Osteoblast (primary cell): ENCODE measurements around the gene TTC28. TPM values are rescaled to one million over a fixed set of nuclear protein-coding genes. Genes with fewer than 3 reads are reported as not detected.
A peak's percentile ranks its signal among the peaks of the same experiment; 100 is the strongest.

Experiments used
- DNase-seq: peaks from one replicate; pipeline ENCODE4 v3.0.0; 2011; ENCODE audit warnings: low spot score, mixed read lengths; ENCODE audit not compliant: insufficient read length; ENCODE audit errors: missing footprints
- H2AFZ ChIP-seq: 2 replicates; pipeline ENCODE4 v1.6.0; 2011; ENCODE audit warnings: mild to moderate bottlenecking, low read length
- H3K27ac ChIP-seq: 2 replicates; pipeline ENCODE4 v1.5.1; 2011; ENCODE audit warnings: mild to moderate bottlenecking, low read depth, low read length, moderate library complexity
- H3K27me3 ChIP-seq: 2 replicates; pipeline ENCODE4 v1.6.0; 2012; ENCODE audit warnings: mild to moderate bottlenecking, control low read depth, inconsistent platforms, low read length, moderate library complexity; ENCODE audit not compliant: insufficient read depth
- H3K36me3 ChIP-seq: 2 replicates; pipeline ENCODE4 v1.5.1; 2011; ENCODE audit warnings: mild to moderate bottlenecking, low read length, control low read depth, moderate library complexity; ENCODE audit not compliant: insufficient read depth
- H3K4me1 ChIP-seq: 2 replicates; pipeline ENCODE4 v1.5.1; 2011; ENCODE audit warnings: mild to moderate bottlenecking, low read length, control low read depth, moderate library complexity; ENCODE audit not compliant: insufficient read depth
- H3K4me2 ChIP-seq: 2 replicates; pipeline ENCODE4 v1.6.0; 2011; ENCODE audit warnings: mild to moderate bottlenecking, low read length; ENCODE audit not compliant: insufficient read depth
- H3K4me3 ChIP-seq: fragments of 200-600 bp; sonication (generic); 3 replicates; pipeline ENCODE4 v1.5.1; 2012; ENCODE audit warnings: mild to moderate bottlenecking, low read length, inconsistent platforms; ENCODE audit not compliant: insufficient read depth
- H3K79me2 ChIP-seq: 2 replicates; pipeline ENCODE4 v1.6.0; 2012; ENCODE audit warnings: mild to moderate bottlenecking, low read length, control low read depth, inconsistent platforms; ENCODE audit not compliant: insufficient read depth
- H3K9me3 ChIP-seq: 2 replicates; pipeline ENCODE4 v1.5.1; 2011; ENCODE audit warnings: low read depth, low read length, control low read depth
- H4K20me1 ChIP-seq: 2 replicates; pipeline ENCODE4 v1.6.0; 2012; ENCODE audit warnings: mild to moderate bottlenecking, low read length, control low read depth; ENCODE audit not compliant: insufficient read depth
- total RNA-seq: library from RNA; depleted of rRNA; stranded (reverse); fragments of >200 nt; gene quantifications from 2 replicates; pipeline ENCODE4 v1.2.3, GENCODE V29; 2012
- TF ChIP-seq, protein P1 (sequence below): IDR thresholded peaks from 2 replicates; pipeline ENCODE4 v1.5.1; 2011; ENCODE audit warnings: mild to moderate bottlenecking, low read depth, low read length, moderate library complexity; ENCODE audit errors: extremely low read depth

TTC28 gene
- total RNA-seq, 1 donor = 48.1 TPM

DNA sequence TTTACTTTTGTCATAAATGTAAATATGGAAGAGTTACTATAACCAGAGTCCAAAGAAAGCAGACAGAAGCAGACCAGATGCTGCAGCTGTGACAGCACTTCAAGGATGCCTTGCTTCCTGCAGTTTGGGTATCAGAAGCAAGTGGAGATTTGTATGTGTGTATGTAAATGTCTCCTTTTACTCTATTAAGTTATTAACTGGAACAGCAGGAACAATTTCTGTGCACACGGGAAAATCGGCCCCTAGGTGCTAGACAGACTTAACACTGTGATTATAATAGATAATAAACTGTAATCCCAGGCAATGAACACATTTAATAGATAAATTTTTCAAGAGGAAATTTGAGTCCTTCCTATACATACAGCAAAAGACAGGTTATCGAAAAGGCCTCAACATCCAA, 582.0 kb downstream of the TTC28 start:
- Histone ChIP-seq H3K36me3 (no peaks in the 10 kb centered on the region), H3K4me3 (no peak overlapping the region), H3K9me3 (no peaks in the 10 kb centered on the region), H3K27ac (no peak overlapping the region), H4K20me1 (no peaks in the 10 kb centered on the region), H3K27me3 (no peaks in the 10 kb centered on the region), H3K4me2 (no peak overlapping the region), H3K4me1 (no peaks in the 10 kb centered on the region), H2AFZ (no peak overlapping the region), H3K79me2 (no peaks in the 10 kb centered on the region)
- DNase-seq = no peak
- TF ChIP-seq, protein P1, sequence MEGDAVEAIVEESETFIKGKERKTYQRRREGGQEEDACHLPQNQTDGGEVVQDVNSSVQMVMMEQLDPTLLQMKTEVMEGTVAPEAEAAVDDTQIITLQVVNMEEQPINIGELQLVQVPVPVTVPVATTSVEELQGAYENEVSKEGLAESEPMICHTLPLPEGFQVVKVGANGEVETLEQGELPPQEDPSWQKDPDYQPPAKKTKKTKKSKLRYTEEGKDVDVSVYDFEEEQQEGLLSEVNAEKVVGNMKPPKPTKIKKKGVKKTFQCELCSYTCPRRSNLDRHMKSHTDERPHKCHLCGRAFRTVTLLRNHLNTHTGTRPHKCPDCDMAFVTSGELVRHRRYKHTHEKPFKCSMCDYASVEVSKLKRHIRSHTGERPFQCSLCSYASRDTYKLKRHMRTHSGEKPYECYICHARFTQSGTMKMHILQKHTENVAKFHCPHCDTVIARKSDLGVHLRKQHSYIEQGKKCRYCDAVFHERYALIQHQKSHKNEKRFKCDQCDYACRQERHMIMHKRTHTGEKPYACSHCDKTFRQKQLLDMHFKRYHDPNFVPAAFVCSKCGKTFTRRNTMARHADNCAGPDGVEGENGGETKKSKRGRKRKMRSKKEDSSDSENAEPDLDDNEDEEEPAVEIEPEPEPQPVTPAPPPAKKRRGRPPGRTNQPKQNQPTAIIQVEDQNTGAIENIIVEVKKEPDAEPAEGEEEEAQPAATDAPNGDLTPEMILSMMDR = no peak

DNA sequence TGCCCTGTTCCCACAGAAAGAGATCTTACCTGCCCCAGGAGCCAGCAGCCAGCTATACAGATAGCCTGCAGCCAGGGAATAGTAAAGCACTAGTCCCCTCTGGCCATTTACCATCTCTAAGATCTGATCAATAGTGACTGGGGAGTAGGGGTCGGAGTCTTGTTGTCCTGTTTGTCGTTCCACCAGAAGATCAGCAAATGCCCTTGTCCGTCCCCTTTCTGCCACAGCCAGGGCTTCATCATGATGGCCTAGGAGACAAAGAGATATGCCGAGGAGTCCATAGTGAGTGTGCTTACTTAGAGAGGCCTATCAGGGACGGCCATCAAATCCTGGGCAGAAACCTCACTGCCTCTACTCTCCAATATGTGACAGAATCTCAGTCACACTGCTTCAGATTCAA, 583.5 kb downstream of the TTC28 start:
- H3K4me1 ChIP-seq = no peaks in the 10 kb centered on the region
- no peaks in the 10 kb centered on the region for H3K9me3 ChIP-seq
- no peaks in the 10 kb centered on the region for H3K27me3 ChIP-seq
- DNase-seq = no peak
- H4K20me1 ChIP-seq = no peaks in the 10 kb centered on the region
- H3K4me3 ChIP-seq = no peak overlapping the region
- no peak overlapping the region for H3K27ac ChIP-seq
- TF ChIP-seq, protein P1 = no peak
- H2AFZ ChIP-seq = no peak overlapping the region
- H3K4me2 ChIP-seq = no peak overlapping the region
- no peaks in the 10 kb centered on the region for H3K79me2 ChIP-seq
- no peaks in the 10 kb centered on the region for H3K36me3 ChIP-seq

DNA sequence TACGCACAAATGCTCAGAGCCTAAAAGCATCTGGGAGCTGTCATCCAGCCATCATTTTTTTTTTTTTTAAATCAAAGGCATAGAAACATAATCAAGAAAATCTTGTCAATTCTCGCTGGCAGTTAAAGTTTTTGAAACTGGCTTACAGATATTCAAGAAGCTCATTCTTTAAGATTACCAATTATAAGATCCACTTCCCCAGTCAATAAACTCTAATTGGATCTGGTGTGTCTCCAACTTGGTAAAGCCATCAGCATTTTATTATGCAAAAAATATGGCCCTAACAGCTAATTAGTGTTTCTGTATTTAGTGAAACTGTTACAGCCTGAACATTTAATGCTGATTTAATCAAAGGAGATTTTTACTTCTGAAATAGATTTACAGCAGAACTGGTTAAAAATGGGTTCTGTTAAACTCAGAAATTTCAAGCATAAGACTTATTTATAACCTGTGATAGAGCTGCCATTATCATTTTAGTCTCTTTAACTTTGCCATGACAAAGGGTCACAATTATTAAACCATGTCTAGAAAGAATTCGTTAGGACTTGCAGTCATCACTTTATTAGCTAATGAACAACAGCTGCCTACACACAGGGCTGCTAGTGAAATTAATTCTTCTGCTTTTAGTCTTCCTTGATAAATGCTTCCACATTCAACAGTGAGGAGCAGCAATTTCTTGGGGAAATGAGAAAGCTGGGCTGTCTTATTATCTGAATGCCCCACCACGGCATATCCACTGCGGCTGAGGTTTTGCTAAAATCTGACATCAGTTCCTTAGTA, 584.1 kb downstream of the TTC28 start:
- DNase-seq = peak; percentile 34
- no peak overlapping the region for H3K4me2 ChIP-seq
- H3K36me3 ChIP-seq = no peaks in the 10 kb centered on the region
- H3K27ac ChIP-seq = no peak overlapping the region
- H3K4me3 ChIP-seq = no peak overlapping the region
- no peaks in the 10 kb centered on the region for H3K27me3 ChIP-seq
- H3K79me2 ChIP-seq = no peaks in the 10 kb centered on the region
- H3K4me1 ChIP-seq = no peaks in the 10 kb centered on the region
- TF ChIP-seq, protein P1 = no peak
- no peaks in the 10 kb centered on the region for H3K9me3 ChIP-seq
- no peaks in the 10 kb centered on the region for H4K20me1 ChIP-seq
- no peak overlapping the region for H2AFZ ChIP-seq

DNA sequence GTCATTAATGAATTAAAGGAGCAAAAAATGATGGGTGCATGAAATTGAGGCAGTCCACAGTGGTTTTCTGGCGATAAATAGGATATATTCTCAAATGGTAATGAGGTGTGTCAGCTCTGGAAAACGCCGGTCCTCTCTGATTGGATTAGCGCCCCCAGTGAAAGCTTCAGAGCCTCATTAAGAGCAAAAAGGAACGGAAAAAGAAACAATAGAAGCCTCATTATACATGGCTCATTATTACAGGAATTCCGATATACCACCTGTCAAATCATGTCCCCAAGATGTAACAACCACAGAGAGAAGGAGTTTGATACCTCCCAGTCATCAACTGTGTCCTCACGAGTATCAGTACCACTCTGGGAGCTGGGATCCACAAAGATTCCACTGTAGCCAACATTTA, 584.9 kb downstream of the TTC28 start:
- no peak overlapping the region for H3K27ac ChIP-seq
- TF ChIP-seq, protein P1 = no peak
- H3K27me3 ChIP-seq = no peaks in the 10 kb centered on the region
- H3K36me3 ChIP-seq = no peaks in the 10 kb centered on the region
- no peaks in the 10 kb centered on the region for H4K20me1 ChIP-seq
- H2AFZ ChIP-seq = no peak overlapping the region
- H3K9me3 ChIP-seq = no peaks in the 10 kb centered on the region
- DNase-seq = no peak
- H3K79me2 ChIP-seq = no peaks in the 10 kb centered on the region
- no peak overlapping the region for H3K4me3 ChIP-seq
- H3K4me2 ChIP-seq = no peak overlapping the region
- H3K4me1 ChIP-seq = no peaks in the 10 kb centered on the region
